Fibroblast of the aortic adventitia (primary cell): ENCODE data around the gene BPIFB6. TPM values are rescaled to one million over a fixed set of nuclear protein-coding genes. Genes with fewer than 3 reads are reported as not detected.

Experiments
- DNase-seq: peaks from one replicate; pipeline ENCODE4 v3.0.0-alpha.2; 2010; ENCODE audit warnings: low read depth
- H3K4me3 ChIP-seq: 2 replicates; pipeline ENCODE4 v1.5.1; 2011; ENCODE audit warnings: low read depth, mild to moderate bottlenecking, control low read depth, low read length, moderate library complexity
- CTCF ChIP-seq: IDR thresholded peaks from 2 replicates; pipeline ENCODE4 v1.5.1; 2011; ENCODE audit warnings: mild to moderate bottlenecking, low read length, control low read depth, inconsistent platforms; ENCODE audit not compliant: insufficient read depth
- total RNA-seq: library from RNA; depleted of rRNA; stranded (reverse); fragments of >200 nt; gene quantifications from 2 replicates; pipeline ENCODE4 v1.2.3, GENCODE V29; 2012; ENCODE audit warnings: low replicate concordance

The BPIFB6 gene
- total RNA-seq, result not detected in 2 replicates

- H3K4me3 ChIP-seq, result no peak within 1 kb of the TSS
- TF ChIP-seq CTCF, result no peak
- no peak for DNase-seq
Observed at GRCh38 chr20:33031531-33031930, at the start of gene BPIFB6. TSS of gene BPIFB6 (plus strand) at chr20:33031648. CDS start at chr20:33031648, 0 bp downstream.

- H3K4me3 ChIP-seq, result no peak overlapping the region
- no peak for TF ChIP-seq CTCF
- no peak for DNase-seq
Observed at GRCh38 chr20:32982617-32983458, 48.6 kb upstream of the BPIFB6 start.

- TF ChIP-seq CTCF, result no peak
Observed at GRCh38 chr20:32983459-32984112, 47.9 kb upstream of the BPIFB6 start.

GRCh38 chr20:32984196-32984595 is 47.3 kb upstream of the BPIFB6 start:
- H3K4me3 ChIP-seq, result no peak overlapping the region
- no peak for DNase-seq
- TF ChIP-seq CTCF, result no peak

More at GRCh38 chr20:32983459-32984112, 47.9 kb upstream of the BPIFB6 start:
- no peak for DNase-seq
- no peak overlapping the region for H3K4me3 ChIP-seq

- TF ChIP-seq CTCF, result no peak
- no peak overlapping the region for H3K4me3 ChIP-seq
- DNase-seq, result no peak
Observed at GRCh38 chr20:32984631-32985354, 46.7 kb upstream of the BPIFB6 start.

- H3K4me3 ChIP-seq, result no peak overlapping the region
- no peak for TF ChIP-seq CTCF
- DNase-seq, result no peak
Observed at GRCh38 chr20:32985596-32985995, 45.9 kb upstream of the BPIFB6 start.
